CD1c-positive myeloid dendritic cell (primary cell): ENCODE results near the gene TUBB4A.

Experiments
- DNase-seq: peaks from one replicate; pipeline ENCODE4 v3.0.0-alpha.2; 2016; ENCODE audit errors: extremely low spot score

TUBB4A gene

GRCh38 chr19:6467384-6467783 lies 34.7 kb downstream of the TUBB4A start:
- DNase-seq = no peak

- no peak for DNase-seq
These were observed 35.4 kb downstream of the TUBB4A start for GRCh38 chr19:6466526-6467248.

DNA sequence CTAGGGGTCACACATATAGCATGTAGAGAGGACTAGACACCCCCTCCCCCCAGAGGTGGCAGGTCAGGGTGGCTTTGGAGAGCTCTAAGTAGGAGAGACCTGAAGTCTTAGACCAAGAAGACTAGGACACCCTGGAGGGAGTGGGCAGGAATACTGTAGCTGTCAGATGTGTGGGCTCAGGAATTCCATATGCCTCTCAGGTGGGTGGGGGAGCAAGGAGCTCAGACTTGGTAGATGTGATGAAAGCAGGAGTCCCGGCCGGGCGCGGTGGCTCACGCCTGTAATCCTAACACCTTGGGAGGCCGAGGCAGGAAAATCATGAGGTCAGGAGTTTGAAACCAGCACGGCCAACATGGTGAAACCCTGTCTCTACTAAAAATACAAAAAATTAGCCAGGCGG lies 36.4 kb downstream of the TUBB4A start:
- DNase-seq = no peak

- no peak for DNase-seq
These were observed 37.1 kb downstream of the TUBB4A start for GRCh38 chr19:6465006-6465405.

DNA sequence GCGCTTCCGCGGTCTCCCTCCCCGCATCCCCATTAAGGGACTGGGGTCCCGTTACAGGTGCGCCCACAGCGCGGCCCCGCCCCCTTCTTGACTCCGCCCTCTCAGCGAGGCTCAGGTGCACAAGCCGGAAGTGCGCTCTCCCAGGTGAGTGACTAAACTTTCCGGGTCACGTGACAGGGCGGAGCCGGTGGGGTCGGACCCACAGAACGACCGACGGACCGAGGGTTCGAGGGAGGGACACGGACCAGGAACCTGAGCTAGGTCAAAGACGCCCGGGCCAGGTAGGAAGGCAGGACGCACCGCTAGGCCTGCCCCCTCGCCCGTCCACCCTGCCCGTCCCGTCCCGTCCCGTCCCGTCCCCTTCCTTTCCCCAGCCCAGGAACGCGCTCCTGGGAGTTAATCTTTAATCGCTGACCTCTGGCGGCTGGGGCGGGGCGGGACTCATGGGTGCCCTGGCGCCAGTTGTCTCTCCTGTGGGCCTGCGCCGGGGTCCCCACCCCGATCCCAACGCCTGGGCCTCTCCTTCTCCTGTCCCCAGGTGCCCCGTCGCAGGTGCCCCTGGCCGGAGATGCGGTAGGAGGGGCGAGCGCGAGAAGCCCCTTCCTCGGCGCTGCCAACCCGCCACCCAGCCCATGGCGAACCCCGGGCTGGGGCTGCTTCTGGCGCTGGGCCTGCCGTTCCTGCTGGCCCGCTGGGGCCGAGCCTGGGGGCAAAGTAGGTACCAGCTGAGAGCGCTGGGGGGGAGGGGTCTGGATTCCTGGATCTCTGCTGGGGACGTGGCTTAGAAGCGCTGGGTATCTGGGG lies 37.8 kb downstream of the TUBB4A start, which contains the start of gene CRB3:
Gene CRB3, plus strand, starts transcription at position 202 of the 804 bp plus-strand sequence. Its CDS starts 431 bp downstream, at position 633.
- DNase-seq = no peak

DNA sequence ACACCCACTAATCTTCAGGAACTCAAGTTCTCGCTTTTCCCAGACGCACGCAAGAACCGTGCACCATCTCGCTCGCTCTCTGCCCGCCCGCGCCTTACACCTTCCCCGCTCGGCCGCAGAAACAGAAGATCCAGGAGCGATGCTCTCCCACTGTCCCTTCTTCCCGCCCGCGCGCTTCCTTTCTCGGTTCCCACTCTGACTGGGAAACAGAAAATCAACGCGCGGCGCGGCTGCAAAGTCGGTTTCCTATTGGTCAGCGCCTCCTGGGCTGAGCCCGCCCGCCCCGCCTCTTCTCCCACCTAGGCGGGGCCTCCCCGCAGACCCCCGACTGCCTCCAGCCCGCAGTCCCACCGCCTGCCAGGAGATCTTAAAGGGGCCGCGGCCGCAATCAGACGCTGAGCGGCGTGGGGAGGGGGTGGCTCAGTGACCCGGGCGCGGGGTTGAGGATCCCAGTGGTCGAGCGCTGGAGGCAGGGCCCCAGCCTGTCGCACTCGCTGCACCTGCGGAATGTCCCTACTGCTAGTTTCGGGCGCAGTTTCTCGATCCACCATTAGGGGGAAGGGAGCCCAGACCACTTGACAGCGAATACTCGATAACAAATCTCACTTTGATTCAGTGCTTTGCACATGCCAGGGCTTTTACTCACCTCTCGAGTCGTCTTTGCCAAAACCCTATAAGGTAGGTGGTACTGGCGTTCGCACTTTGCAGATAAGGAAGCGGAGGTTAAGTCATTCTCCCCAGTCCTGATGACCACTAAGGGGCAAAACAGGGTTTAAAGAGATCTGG lies 41.8 kb downstream of the TUBB4A start:
- DNase-seq = peak; percentile 95

DNA sequence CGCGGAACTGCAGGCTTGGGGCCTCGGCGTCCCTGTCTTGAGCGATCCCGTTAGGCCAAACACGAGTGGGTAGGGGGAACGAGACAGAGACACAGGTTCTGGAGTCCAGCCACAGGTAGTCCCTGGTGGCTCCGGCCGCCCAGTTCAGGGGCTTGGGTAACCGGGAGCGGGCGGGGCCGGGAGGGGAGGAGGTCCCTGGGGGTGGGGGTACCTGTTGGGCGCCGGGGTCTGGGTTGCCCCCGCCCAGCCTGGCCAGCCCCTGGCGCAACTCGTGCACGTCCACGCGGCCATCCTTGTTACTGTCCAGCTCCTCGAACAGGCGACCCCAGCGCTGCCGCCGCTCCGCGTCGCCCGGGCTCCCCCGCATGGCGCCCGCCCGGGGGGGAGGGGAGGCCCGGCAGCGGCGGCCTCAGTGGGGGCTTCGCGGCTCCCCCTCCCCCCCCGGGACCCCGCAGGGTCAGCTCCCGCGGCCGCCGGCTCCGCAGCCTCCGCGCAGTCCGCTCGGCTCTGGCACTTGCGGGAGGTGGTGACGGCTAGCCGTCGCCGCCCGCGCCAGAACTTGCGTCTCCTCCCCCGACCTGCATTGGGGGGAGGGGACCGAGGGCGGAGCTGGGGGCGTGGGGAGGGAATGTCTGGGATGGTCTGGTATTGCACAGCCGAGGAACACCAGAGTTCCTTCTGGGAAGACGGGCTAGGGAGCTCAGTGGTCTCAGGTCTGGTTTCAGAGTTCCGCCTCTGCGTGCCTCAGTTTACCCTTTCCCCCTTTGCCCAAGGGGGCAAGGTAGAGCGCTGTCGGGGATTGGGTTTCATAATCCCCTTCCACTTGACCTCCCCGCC lies 42.6 kb downstream of the TUBB4A start, which contains the start of gene SLC25A23:
Gene SLC25A23, minus strand, starts transcription at position 531 of the 837 bp plus-strand sequence. Its CDS starts 164 bp downstream, at position 367.
- DNase-seq = peak; percentile 30

- DNase-seq = no peak
These were observed 43.3 kb downstream of the TUBB4A start for GRCh38 chr19:6458695-6459261.

DNA sequence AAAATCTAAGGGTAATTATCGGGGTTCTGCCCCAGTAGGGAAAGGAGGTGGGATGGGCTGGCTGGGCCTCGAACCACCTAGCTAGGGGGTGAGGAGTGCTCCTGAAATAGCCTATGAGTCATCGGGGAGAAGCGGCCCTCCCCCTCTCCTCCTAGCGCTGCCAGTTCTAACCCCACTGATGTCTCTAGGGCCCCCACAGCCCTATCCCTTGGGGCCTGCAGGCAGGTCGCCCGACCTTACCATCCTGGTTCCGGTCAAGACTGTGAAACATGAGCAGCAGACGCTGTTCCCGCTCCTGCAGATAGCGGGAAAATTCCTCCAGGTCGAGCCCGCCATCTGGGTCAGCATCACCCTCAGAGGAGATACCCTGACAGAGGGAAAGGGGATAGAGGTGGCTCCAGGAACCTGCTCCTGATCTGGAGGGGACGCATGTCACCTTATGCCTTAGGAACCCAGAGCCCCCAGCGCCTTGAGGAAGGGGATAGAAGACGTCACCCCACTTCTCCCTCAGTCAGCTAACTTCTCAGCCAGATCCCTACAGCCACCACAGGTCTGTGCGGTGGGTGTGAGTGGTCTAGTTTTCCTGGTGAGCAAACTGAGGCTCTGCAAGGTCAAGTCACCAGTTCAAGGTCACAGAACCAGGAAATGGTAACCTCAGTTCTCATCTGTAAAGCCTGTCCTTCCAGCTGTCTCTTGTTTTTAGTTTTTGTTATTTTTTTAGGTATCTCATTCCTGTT lies 44.0 kb downstream of the TUBB4A start:
- DNase-seq = no peak

- DNase-seq = no peak
These were observed 46.2 kb downstream of the TUBB4A start for GRCh38 chr19:6455924-6456323.

- DNase-seq = no peak
These were observed 48.1 kb downstream of the TUBB4A start for GRCh38 chr19:6453951-6454565.

GRCh38 chr19:6452899-6453298 lies 49.2 kb downstream of the TUBB4A start:
- no peak for DNase-seq

GRCh38 chr19:6452223-6452614 lies 49.9 kb downstream of the TUBB4A start:
- no peak for DNase-seq

GRCh38 chr19:6451583-6452222 lies 50.4 kb downstream of the TUBB4A start:
- DNase-seq = no peak

DNA sequence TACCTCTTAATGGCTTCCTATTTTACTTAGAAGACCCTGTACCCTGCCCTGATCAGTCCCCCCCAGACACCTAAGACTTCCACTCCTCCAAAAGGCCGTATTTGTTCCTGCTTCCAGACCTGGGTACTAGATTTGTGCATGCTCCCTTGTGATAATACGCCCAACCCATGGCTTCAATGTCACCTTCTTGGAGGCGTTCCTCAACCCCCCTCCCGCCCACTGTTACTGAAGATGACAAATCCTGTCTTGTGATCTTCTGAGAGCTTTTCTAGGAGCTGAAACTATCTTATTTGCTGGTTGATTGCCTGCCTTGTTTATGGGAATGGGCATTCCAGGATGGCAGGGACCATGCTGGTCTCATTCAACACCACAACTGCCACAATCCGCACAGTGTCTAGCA lies 51.9 kb downstream of the TUBB4A start:
- no peak for DNase-seq

DNA sequence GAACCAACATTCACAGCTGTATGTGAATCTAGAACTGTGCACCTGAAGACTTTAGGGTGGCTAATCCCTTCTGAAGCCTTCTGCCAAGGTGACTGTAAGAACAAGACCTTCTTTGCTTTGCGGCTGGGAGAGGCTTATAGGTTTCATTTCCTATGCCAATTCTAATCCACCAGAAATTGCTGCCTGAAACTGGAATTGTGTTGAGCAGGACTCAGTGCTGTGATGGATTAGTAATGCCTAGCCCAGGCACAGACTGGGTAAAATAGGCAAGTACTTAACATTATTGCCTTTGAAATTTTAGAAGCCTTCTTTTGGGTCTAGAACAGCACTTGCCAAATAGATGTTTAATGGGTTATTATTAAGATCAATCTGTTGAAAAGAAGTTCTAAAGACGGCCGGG lies 54.1 kb downstream of the TUBB4A start:
- no peak for DNase-seq

DNA sequence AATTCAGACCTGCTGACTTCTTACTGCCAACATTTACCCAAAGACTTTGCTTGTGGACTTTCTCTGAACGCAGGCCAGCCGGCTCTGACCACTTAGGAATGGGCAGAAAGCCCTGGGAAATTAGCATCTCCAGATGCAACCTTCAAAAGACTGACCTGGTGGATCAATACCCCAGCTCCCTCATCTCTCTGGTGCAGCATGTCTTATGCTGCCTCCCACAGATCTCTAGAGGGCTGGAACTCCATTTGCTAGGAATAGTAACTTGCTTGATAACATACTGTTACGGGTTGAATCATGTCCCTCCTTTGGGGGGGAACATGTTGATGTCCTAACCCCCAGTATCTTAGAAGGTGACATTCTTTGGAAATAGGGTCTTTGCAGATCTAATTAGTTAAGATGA lies 55.7 kb downstream of the TUBB4A start:
- DNase-seq = no peak
